ENCODE measurements around the gene CD27.

DNA sequence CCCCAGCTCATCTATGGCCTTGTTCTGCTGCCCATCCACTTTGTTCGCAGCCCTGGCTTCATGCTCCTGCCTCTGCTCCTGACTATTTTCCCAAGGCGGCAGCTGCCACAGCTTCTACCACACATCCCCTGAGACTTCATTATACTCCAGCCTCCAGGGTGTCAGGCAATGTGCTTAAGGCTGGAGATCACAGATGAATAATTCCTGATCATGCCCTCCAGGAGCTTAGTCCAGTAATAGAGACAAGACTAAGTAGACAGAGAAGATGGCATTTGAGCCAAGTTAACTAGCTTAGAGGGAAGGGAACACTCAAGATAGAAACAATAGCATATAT, 14.2 kb downstream of the CD27 start:
- TF ChIP-seq GATA2 (IDR thresholded peaks at IDR 0.05; ENCODE audit: low read depth, low read length) (no peak), GATA3 (IDR thresholded peaks at IDR 0.05; ENCODE audit: low read depth, low read length) (no peak)
